ENCODE results near the gene UBP1.
"Not testable (repeated sequence)": the region's sequence is repeated elsewhere in the genome, so short reads cannot be mapped to it uniquely, and the experiment has no call there.

The UBP1 gene

DNA sequence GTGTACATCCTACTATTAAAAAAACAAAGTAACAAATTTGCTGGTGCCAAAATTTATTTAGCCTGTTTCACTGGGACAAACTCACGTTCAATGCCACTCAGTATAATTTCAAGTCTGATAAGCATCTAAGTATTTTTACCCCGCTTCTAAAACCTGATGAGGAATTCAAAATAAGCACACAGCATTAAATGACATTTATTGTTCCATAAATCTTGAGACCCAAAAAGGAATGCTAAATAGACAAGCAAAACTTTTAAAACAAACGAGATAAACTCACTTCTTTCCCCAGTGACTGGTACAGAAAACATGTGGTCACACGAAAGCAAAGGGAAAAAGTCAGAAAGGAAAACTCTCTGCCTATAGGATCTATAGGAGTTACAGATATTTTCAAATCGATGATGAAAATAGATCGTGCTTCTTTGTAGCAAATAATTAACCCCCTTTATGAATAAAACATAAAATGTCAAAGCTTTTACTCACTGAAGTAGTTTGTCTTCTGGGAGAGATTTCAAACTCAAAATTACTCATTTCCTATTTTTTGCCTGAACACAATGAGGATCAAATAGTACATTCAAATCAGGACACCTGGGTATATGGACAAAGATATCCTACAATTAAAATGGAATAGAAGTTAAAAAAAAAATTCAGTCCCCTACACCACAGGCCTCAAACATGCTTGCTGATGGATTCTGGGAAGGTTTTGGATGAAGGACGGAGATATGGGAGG is 51.7 kb downstream of the UBP1 start:
- DNase-seq: no peak

DNA sequence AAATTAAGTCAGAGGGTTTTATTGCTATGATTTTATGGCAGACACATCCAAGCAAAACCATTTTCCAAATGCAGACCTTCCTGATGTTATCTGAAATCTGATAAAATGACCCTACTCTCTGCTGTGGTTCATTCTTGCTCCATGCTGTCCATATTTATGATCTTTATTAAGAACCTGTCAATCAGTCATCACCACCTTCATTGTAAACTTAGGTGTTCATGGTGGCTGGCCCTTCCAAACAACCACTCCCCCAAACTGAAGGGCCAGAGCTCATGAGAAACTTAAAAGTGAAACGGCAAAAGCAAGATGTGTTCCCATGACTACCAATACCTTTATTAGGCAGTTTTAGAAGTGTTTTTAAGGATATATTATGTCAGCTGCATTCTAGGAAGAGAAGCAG is 53.6 kb downstream of the UBP1 start:
- no peak for DNase-seq

DNA sequence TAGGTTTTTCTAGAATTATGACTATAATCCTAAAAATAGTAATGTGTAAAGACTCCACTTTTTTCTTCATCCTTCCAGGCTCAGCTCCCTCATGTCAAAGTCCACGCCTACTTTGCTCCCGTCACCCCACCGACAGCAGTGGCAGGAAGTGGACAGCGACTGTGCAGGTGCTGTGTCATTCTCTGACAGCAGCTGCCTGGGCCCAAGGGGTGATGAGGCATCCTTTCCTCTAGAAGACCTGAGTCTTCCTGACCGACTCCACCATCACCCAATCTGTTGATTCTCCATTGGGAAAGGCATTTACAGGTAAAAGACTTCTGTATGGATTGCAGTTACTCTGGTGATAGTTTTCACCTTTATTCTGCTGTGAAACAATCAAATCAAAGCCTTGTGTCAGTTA is 54.8 kb downstream of the UBP1 start:
- DNase-seq: no peak

DNA sequence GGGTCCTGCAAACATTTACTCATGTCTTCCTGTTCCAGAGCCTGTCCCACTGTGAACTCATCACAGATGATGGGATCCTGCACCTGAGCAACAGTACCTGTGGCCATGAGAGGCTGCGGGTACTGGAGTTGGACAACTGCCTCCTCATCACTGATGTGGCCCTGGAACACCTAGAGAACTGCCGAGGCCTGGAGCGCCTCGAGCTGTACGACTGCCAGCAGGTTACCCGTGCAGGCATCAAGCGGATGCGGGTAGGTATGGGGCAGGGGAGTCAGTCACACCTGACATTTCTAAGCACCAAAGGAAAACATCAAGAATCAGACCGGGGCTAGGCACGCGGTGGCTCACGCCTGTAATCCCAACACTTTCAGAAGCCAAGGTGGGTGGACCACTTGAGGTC is 56.3 kb downstream of the UBP1 start:
- DNase-seq: no peak

DNA sequence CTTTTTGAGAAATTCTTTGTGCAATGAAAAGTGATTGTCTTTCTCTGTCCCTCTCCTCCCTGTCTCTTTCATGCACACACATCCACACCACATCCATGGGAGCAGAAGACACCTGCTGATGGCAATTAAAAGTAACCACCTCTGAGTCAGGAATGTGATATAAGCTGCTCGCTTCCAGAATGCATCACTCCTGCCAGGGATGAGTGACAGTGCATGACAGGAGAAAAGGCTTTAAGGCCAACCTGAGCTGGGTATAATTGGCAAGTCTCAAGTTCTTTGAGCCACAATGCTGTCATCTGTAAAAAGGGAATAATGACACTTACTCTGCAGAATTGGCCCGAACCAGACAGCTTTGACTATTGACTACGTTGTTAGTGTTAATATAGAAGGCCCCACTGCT is 59.6 kb downstream of the UBP1 start:
- no peak for DNase-seq

DNA sequence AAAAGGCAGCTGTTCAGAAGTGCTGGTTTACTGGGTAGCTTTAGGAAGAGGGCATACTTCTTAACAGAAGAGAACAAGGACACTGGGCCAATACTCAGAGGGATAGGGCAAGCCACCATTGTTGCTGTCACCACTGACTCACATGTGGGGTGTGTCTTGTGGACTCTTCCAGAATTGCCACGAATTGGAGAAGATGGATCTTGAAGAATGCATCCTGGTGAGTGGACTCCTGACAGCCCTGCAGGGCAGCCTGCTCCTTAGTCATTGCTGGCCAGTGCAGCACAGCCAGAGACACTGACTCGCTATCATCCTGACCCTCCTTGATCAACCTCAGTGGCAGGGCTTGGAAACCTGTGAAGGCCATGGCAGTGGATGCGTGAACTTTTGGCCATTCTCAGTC is 62.3 kb downstream of the UBP1 start:
- DNase-seq: no peak

DNA sequence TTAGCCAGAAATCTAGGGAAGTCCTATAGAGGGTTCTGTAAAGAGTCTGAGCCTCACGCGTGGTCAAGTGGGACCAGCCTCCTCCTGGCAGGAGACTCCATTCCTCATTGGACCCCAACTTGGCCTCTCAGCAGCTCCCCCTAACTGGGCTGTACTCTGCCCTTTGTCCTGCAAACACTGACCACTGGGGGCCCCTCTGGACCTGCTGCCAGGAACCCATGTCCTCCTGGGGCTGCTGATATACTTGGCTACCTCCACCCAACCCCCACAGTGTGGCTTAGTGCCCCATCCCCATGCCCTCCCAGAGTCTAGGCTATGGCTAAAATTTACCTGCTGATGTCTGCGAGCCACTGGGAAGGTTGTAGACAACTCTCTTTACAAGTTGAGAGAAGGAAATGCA is 62.7 kb downstream of the UBP1 start:
- no peak for DNase-seq

DNA sequence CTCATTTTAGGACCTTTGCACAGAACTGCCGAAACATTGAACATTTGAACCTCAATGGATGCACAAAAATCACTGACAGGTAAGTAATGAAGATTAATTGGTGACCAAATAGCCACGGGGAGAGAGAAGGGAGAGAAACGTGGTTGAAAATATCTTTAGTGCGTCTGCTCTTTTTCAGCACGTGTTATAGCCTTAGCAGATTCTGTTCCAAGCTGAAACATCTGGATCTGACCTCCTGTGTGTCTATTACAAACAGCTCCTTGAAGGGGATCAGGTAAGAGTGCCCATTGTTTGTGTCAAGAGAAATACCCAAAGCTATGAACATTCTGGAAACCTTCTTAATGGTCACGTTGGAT is 67.1 kb downstream of the UBP1 start:
- DNase-seq: no peak

DNA sequence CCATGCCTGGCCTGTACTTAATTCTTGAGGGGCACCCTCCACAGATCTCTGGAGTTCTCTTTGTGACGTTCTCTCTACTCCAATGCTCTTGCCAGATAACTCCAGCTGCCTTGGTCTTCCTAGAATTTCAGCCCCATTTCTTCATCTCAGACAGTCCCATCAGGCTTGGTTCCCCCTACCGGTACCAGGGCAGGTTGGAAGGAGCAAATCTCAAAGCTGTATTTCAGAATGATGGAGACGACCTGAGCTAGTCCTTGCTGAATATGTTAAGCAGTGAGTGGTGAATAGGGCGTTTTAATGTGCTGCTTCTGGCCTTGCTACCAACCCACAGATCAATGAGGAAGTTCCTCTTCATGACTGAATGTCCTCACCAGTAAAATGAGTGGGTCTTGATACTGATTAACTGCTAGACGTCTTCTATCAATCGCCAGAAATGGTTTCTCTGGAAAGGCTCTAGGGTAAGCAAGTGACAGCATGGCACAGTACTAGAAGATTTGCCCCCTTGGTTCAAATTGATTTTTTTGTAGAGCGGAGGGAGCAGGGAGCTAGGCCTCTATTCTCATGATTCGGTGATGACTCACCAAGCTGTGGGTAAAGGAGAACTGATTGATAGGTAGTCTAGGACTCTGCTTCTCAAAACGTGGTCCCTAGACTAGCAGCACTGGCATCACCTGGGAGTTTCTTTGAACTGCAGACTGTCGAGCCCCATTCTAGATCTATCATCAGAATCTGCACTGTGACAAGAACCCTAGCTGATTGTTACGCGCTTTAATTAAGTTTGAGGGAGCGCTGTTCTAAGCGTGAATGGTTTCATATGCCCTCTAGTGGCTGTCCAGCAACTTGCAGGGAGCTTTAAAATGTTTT is 67.8 kb downstream of the UBP1 start:
- DNase-seq: peak; percentile 23

DNA sequence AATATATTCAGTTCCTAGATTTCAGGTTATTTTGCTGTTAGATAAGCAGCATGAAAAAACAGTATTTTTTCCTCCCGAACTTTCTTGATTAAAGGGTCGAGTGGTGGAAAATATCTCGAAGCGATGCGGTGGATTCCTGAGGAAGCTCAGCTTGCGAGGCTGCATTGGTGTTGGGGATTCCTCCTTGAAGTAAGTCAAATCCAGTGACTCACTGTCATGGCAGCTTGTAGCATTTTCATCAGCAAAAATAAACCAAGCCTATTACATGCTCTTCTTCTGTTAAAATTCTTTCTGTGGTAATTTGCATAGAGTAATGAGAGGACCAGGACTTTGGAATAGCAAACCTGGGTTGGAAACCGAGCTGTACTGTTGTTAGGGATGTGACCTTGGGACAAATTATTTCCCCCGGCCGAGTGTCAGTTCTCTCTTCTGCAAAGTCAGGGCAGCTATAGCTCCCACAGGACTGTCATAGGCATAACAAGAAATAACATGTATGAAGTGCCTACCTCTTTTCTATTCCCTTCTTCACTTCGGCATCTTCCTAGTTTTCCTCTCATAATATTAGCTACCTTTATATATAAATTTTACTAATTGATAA is 75.6 kb downstream of the UBP1 start:
- no peak for DNase-seq

DNA sequence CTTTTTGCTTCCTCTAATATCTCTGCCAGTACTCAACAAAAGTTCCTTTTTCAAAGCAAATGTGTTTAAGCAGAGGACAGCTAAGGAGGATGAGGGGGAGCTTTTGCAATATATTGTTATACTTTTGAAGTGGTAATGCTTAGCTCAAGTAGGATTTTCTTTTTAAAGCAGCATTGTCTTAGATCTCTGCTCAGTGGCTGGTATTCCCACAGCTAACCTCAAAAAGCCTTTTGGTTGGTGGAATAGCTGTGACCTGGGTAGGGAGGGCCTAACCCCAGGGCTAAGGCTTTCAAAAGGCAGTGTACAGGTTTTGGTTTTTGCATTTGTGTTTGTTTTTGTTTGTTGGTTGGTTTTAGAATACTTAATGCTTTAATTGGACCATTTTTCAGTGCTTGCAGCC is 76.1 kb downstream of the UBP1 start:
- DNase-seq: no peak

DNA sequence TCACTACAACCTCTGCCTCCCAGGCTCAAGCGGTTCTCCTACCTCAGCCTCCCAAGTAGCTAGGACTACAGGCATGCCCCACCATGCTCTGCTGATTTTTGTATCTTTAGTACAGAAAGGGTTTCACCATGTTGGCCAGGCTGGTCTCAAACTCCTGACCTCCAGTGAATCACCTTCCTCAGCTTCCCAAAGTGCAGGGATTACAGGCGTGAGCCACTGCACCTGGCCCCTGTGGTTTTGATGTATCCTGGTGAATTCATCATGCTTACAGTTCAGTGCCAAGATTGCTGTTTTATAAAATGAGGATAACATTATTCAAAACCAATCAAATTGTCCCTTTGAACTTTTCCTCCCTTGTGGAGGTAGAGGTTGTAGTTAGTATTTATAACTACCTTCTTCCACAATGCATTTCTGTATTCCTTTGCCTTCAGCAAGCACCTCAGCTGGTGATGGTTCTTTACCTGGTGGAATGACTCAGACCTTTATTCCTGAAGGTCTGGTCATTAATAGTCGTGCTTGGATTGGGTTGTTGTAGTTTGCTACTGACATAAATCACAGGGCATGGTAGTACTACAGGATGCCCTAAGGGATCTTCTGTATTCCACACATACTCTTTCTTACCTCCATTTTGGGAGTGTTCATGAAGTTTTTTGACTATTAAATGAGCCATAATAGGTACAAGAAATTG is 76.9 kb downstream of the UBP1 start:
- DNase-seq: no peak

DNA sequence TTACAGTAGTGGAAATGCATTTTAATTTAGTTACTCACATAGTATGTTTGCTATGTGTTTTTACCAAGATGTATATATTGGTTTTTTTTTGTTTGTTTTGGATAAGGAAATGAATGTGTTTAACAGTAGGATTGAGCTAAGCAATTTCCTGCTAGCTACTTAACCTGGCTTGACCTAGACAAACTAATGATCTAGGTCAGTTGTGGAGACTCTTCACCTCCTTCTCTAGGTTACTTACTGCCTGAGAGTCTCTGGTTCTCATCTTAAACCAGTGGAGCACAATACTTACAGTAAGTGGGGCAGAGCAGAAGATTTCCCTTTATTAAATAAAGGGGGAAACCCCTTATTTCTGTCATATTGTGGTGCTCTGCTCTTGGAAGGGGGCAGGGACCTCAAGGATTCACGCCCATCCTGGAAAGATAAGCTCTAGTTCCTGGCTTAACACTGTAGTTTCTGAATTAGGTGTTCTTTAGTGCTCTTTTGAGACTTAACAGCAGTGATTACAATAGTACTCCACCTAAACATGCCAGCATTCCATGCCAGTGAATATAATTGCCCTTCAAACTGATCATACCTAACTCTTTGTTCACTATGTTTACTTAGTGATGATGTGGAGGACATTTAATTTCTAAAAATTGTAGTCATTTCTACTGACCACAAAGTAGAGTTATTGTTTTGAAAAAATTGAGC is 79.9 kb downstream of the UBP1 start:
- no peak for DNase-seq

DNA sequence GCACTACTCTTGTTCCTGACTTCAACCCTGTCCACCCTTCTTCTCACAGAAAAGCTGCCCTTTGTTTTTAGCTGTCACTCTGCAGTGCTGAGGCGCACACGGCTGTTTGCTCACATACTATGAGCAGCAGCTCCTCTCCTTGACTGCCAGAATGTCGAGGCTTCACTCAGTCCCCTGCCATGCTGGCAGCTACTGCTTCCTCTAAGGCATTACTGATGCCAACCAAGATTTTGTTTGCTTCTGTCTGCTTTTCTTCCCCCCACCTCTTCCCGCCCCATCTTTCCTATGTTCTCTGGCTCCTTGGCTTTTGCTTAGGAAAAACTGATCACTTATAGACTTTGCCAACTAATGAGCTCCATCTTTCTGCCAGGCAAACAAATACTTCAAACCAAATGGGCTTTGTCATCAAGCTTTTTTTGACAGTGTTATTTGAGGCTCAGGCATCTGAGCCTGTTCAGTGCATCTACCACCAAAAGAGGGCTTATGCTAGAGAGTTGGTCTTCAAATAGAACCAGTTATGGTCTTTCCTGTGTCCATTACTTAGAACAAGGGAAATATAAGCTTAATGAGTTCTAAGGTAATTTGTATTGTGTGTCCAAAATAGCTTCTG is 81.9 kb downstream of the UBP1 start:
- no peak for DNase-seq

DNA sequence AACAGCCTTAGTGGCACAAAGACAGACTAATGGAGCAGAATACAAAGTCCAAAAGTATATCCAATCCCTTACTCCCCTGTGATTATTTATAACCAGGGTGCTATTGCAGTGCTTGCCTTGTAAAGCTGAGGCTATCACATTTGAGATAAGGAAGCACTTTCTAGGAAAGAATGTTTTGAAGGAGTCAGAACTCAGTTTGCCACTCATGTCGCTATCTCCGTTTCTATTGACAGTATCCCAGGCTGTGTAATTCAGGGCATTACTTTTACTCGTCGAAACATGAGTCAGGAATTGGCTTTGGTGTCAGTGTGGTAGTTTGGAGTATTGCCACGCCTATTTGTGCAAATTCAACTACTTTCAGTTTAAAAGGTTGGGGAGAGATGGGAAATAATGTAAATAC is 84.6 kb downstream of the UBP1 start:
- no peak for DNase-seq

DNA sequence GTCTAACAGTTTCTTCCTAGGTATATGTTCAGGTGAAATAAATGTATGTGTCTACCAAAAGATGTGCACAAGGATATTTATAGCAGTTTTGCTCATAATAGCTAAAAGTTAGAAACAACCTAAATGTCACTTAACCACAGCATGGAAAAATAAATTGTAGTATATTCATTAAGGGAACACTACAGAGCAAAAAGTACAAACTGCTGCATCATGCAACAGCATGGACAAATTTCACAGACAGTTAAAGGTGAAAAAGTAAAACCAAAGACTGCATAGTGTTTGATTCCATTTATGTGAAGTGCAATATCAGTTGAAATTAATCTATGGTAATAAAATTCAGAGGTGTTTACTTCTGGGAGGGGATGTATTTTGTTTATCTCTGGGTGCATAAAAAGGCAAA is 100.4 kb downstream of the UBP1 start:
- no peak for DNase-seq

DNA sequence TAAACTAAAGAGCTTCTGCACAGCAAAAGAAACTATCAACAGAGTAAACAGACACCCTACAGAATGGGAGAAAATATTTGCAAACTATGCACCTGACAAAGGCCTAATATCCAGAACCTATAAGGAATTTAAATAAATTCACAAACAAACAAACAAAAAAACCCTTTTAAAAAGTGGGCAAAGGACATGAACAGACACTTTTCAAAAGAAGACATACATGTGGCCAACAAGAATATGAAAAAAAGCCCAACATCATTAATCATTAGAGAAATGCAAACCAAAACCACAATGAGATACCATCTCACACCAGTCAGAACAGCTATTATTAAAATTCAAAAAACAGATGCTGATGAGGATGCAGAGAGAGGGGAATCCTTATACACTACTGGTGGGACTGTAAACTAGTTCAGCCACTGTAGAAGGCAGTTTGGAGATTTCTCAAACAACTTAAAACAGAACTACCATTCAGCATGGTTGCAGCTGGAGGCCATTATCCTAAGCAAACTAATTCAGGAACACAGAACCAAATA is 101.2 kb downstream of the UBP1 start:
- DNase-seq: not testable (repeated sequence)
